ENCODE data around the gene GCC1.

GCC1 gene

DNA sequence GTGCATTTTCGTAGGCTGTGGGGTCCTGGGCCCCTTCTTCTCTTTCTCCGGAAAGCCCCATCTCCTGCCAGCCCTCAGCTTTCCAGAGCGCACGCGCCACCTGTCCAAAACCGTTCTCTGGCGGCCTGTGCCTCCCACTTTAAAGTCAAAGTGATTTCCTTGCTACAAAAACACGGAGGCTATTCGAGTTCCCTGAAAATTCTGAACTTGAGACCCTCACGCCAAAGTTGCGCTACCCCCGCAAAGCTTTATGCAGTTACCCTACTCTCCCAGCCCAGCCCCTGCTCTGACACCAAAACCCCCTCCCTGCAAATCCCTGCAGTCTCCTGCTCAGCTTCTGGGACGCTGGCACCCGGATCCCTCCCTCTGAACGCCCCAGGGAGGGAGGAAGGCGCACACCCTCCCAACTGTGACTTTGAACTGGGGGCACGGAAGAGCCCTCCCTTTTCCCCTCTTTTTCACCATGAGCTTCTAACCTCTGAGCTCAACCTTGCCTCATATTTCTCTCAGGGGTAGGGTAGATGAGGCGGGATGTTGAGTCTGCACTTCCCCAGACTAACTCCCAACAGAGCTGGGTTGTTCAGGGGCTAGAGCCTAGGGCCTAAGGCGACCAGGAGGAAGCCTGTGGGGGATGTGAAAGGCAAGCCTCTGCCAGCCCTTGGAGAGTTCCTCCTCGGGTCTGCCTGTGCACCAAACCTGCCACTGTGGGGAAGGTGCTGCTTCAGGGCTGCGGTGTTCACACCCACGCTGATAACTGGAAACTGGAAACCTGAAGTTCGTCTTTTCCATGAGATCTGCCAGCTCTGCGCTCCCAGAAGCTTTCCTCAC lies 35.2 kb upstream of the GCC1 start:
- in situ Hi-C loops (cut with HindIII; ENCODE audit: low sequenced_read_pairs): no loop called here
- TF ChIP-seq, protein P1, sequence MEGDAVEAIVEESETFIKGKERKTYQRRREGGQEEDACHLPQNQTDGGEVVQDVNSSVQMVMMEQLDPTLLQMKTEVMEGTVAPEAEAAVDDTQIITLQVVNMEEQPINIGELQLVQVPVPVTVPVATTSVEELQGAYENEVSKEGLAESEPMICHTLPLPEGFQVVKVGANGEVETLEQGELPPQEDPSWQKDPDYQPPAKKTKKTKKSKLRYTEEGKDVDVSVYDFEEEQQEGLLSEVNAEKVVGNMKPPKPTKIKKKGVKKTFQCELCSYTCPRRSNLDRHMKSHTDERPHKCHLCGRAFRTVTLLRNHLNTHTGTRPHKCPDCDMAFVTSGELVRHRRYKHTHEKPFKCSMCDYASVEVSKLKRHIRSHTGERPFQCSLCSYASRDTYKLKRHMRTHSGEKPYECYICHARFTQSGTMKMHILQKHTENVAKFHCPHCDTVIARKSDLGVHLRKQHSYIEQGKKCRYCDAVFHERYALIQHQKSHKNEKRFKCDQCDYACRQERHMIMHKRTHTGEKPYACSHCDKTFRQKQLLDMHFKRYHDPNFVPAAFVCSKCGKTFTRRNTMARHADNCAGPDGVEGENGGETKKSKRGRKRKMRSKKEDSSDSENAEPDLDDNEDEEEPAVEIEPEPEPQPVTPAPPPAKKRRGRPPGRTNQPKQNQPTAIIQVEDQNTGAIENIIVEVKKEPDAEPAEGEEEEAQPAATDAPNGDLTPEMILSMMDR (IDR thresholded peaks at IDR 0.05; ENCODE audit: low read depth, low read length, missing control alignments): no peak
- DNase-seq (ENCODE audit: low read depth): no peak
- no peak overlapping the region for H3K4me3 ChIP-seq (ENCODE audit: low read depth, low read length)

DNA sequence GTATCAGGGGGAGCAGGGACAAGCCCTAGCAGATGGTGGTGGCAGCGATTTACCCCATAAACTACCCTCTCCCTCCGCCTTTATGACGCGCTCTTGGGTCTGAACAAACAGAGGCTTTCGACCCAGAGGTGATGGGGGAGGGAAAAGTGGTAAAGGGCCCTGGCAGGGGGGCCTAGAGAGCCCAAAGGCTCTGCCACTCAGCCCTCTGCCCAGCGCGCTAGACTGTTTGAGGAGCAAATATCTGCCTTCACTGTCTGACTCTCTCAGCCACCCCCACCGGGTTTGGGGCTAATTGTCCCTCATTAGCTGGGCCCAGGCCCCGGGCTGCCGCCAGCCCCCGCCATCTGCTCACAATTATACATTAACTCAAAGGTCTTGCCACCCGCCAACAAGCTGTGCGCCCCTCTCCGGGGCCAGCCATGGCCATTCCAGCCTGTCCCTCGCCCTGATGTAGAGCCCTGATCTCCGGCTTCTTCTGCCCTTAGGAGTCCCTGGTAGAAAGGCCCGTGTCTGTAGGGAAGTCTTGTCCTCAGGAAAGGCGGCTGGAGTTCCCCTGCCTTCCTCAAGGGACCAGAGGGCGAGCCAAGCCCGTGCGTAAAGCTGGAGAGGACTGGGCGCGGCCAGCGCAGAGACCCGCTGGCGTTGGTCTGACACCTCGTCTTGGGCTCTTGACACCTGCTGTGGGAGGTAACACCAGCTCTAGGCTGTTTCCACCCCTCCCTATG lies 34.4 kb upstream of the GCC1 start:
- in situ Hi-C loops (cut with HindIII; ENCODE audit: low sequenced_read_pairs): no loop called here
- TF ChIP-seq, protein P1 (IDR thresholded peaks at IDR 0.05; ENCODE audit: low read depth, low read length, missing control alignments): no peak
- DNase-seq (ENCODE audit: low read depth): no peak
- no peak overlapping the region for H3K4me3 ChIP-seq (ENCODE audit: low read depth, low read length)

DNA sequence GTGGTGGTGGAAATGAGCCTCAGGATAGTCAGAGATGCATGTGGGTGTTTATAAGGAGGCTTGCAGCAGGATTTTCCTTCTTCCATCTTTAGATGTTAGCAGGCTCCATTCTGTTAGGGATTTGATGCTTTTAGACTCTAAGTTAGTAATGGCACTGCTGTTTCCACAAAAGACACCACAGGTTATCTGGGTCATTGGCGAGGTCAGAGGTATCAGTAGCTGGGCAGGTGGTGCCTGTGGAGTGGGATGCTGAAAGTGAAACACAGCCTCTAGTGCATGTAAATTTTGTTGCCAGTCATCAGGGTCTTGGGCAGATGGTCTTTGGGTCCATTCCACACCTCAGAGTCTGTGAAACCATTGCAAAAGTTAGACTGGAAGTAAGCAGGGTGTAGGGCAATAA lies 33.4 kb upstream of the GCC1 start:
- in situ Hi-C loops (cut with HindIII; ENCODE audit: low sequenced_read_pairs): no loop called here
- no peak overlapping the region for H3K4me3 ChIP-seq (ENCODE audit: low read depth, low read length)
- no peak for DNase-seq (ENCODE audit: low read depth)
- TF ChIP-seq, protein P1 (IDR thresholded peaks at IDR 0.05; ENCODE audit: low read depth, low read length, missing control alignments): no peak

DNA sequence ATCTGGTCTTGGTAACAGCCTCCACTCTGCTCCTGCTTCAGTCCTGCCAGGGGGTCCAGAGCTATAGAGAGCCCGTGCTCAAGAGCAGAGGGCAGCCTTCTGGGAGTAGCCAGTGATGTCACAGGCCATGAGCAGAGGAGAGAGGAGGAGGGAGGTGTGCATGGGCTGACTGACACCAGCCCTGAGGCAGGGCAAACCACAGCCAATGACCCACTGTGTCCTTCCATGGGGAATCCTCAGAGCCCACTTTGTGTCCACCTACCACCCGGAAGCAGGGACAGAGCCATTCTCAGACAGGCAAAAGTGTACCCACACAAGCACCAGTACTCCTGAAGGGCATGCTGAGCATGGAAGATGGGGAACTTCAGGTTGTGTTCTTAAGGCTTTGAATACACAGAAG lies 32.6 kb upstream of the GCC1 start, which contains the start of gene PAX4:
TSS of gene PAX4 (minus strand) at position 101 of the 400 bp plus-strand sequence. CDS start 2,214 bp downstream, outside the sequence.
- in situ Hi-C loops (cut with HindIII; ENCODE audit: low sequenced_read_pairs): no loop called here
- no peak within 1 kb of the TSS for H3K4me3 ChIP-seq (ENCODE audit: low read depth, low read length)
- TF ChIP-seq, protein P1 (IDR thresholded peaks at IDR 0.05; ENCODE audit: low read depth, low read length, missing control alignments): no peak
- no peak for DNase-seq (ENCODE audit: low read depth)

DNA sequence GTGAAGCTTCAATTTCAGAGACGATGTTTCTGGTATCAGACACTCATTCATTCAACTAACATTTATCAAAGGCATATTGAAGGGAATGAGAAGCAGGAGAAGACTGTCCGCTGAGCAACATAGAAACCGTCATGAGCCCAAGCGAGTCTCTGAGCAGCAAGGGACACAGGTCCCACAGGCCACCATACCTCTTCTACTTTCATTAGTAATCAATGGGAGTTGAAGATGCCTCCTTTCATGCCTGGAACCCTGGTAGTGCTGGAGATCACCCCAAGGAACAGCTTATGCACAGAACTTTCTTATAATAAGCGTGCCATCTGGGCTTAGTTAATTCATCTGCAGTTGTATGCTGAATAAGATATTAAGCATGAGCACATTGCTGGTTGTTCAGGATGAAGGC lies 31.3 kb upstream of the GCC1 start:
- in situ Hi-C loops (cut with HindIII; ENCODE audit: low sequenced_read_pairs): no loop called here
- no peak overlapping the region for H3K4me3 ChIP-seq (ENCODE audit: low read depth, low read length)
- TF ChIP-seq, protein P1 (IDR thresholded peaks at IDR 0.05; ENCODE audit: low read depth, low read length, missing control alignments): no peak
- DNase-seq (ENCODE audit: low read depth): no peak

DNA sequence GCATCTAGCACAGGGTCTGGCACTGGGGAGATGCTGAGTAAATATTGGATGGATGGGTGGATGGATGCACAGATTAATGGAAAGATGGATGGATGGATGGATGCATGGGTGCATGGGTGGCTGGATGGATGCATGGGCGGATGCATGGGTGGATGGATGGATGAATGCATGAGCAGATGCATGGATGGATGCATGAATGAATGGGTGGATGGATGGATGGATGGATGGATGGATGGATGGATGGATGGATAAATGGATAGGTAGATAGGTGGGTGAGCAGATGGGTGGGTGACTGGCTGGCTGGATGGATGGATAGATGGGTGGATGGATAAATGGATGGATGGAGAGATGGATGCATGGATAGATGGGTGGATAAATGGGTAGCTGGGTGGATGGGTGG lies 26.9 kb upstream of the GCC1 start:
- DNase-seq (ENCODE audit: low read depth): no peak
- in situ Hi-C loops (cut with HindIII; ENCODE audit: low sequenced_read_pairs): no loop called here
- TF ChIP-seq, protein P1 (IDR thresholded peaks at IDR 0.05; ENCODE audit: low read depth, low read length, missing control alignments): no peak
- H3K4me3 ChIP-seq (ENCODE audit: low read depth, low read length): no peak overlapping the region
